Smooth muscle cell (in vitro differentiated cells): ENCODE results near the gene TMEM171. TPM values are rescaled to one million over a fixed set of nuclear protein-coding genes. Genes with fewer than 3 reads are reported as not detected.

Experiments used
- DNase-seq: peaks from one replicate; lab custom pipeline; 2025; ENCODE audit not compliant: unreplicated experiment; lab: John Stamatoyannopoulos, UW
- H2AFZ ChIP-seq: fragments of 200-600 bp; sonication (generic); 2 replicates; pipeline ENCODE4 v1.6.0; 2016; ENCODE audit warnings: antibody characterized with exemption, low read depth, mild to moderate bottlenecking
- H3F3A ChIP-seq: fragments of 200-600 bp; sonication (generic); 2 replicates; pipeline ENCODE4 v1.6.0; 2017; ENCODE audit warnings: antibody characterized with exemption, low read depth
- H3K27ac ChIP-seq: fragments of 200-600 bp; sonication (generic); 2 replicates; pipeline ENCODE4 v1.5.1; 2016; ENCODE audit warnings: low read depth, mild to moderate bottlenecking
- H3K27me3 ChIP-seq: fragments of 200-600 bp; sonication (generic); 2 replicates; pipeline ENCODE4 v1.6.1; 2016; ENCODE audit warnings: low read depth, mild to moderate bottlenecking
- H3K36me3 ChIP-seq: fragments of 200-600 bp; sonication (generic); 2 replicates; pipeline ENCODE4 v1.5.1; 2016; ENCODE audit warnings: low read depth
- H3K4me1 ChIP-seq: fragments of 200-600 bp; sonication (generic); 2 replicates; pipeline ENCODE4 v1.5.1; 2016; ENCODE audit warnings: low read depth
- H3K4me2 ChIP-seq: fragments of 200-600 bp; sonication (generic); 2 replicates; pipeline ENCODE4 v1.6.0; 2016; ENCODE audit warnings: mild to moderate bottlenecking
- H3K4me3 ChIP-seq: fragments of 200-600 bp; sonication (generic); 2 replicates; pipeline ENCODE4 v1.5.1; 2016; ENCODE audit warnings: mild to moderate bottlenecking
- H3K79me2 ChIP-seq: fragments of 200-600 bp; sonication (generic); 2 replicates; pipeline ENCODE4 v1.6.0; 2016; ENCODE audit warnings: low read depth, mild to moderate bottlenecking
- H3K9ac ChIP-seq: fragments of 200-600 bp; sonication (generic); 2 replicates; pipeline ENCODE4 v1.6.0; 2016; ENCODE audit warnings: low read depth
- H3K9me3 ChIP-seq: fragments of 200-600 bp; sonication (generic); replicated peaks from 2 replicates; pipeline ENCODE4 v1.5.1; 2016; ENCODE audit warnings: low read depth
- H4K20me1 ChIP-seq: fragments of 200-600 bp; sonication (generic); 2 replicates; pipeline ENCODE4 v1.6.0; 2016; ENCODE audit warnings: low read depth
- WGBS: methylation state at CpG from one replicate; pipeline ENCODE4 v1.1.7; 2016; ENCODE audit warnings: low lambda C conversion rate; 5-methylcytosine and 5-hydroxymethylcytosine counted together
- polyA plus RNA-seq: library from polyadenylated mRNA; unstranded; fragments of >200 nt; fragmentation: Nextera tagmentation; extraction: Ambion mirVana; gene quantifications from 2 replicates; pipeline ENCODE4 v1.2.1, GENCODE V29; 2016
- total RNA-seq: library from RNA; depleted of rRNA; stranded (reverse); fragments of >200 nt; gene quantifications from 2 replicates; pipeline ENCODE4 v1.2.3, GENCODE V29; 2014
- TF ChIP-seq, protein P1 (sequence below): fragments of 200-600 bp; sonication (generic); IDR thresholded peaks from 2 replicates; pipeline ENCODE4 v1.5.1; 2017; ENCODE audit warnings: borderline replicate concordance, mild to moderate bottlenecking, antibody characterized with exemption; ENCODE audit not compliant: insufficient read depth, poor library complexity, severe bottlenecking

Gene TMEM171, protein sequence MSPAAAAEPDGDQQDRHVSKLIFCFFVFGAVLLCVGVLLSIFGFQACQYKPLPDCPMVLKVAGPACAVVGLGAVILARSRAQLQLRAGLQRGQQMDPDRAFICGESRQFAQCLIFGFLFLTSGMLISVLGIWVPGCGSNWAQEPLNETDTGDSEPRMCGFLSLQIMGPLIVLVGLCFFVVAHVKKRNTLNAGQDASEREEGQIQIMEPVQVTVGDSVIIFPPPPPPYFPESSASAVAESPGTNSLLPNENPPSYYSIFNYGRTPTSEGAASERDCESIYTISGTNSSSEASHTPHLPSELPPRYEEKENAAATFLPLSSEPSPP
- total RNA-seq = not detected in 2 replicates
- 0.54 and 0.89 TPM in 2 replicates for polyA plus RNA-seq

GRCh38 chr5:73120222-73121118, at the start of gene TMEM171:
TMEM171 (plus strand) TSS chr5:73120575; CDS start chr5:73123374, 2,799 bp downstream.
- peaks cover 12% of the 10 kb centered on the region for H3F3A ChIP-seq
- H3K9ac ChIP-seq = no peak within 1 kb of the TSS
- WGBS = 2% methylated on average over 77 of the region's 94 CpGs
- H3K36me3 ChIP-seq = no peaks in the 10 kb centered on the region
- H3K27me3 ChIP-seq = peaks cover 21% of the 10 kb centered on the region
- H2AFZ ChIP-seq = peak within 1 kb of the TSS; percentile 89
- H3K9me3 ChIP-seq = no peaks in the 10 kb centered on the region
- DNase-seq = no peak
- TF ChIP-seq, protein P1, sequence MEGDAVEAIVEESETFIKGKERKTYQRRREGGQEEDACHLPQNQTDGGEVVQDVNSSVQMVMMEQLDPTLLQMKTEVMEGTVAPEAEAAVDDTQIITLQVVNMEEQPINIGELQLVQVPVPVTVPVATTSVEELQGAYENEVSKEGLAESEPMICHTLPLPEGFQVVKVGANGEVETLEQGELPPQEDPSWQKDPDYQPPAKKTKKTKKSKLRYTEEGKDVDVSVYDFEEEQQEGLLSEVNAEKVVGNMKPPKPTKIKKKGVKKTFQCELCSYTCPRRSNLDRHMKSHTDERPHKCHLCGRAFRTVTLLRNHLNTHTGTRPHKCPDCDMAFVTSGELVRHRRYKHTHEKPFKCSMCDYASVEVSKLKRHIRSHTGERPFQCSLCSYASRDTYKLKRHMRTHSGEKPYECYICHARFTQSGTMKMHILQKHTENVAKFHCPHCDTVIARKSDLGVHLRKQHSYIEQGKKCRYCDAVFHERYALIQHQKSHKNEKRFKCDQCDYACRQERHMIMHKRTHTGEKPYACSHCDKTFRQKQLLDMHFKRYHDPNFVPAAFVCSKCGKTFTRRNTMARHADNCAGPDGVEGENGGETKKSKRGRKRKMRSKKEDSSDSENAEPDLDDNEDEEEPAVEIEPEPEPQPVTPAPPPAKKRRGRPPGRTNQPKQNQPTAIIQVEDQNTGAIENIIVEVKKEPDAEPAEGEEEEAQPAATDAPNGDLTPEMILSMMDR = no peak
- H3K4me2 ChIP-seq = peak within 1 kb of the TSS; percentile 96
- peaks cover 9% of the 10 kb centered on the region for H3K4me1 ChIP-seq
- no peaks in the 10 kb centered on the region for H3K79me2 ChIP-seq
- H3K27ac ChIP-seq = no peak within 1 kb of the TSS
- peak within 1 kb of the TSS; percentile 57 for H3K4me3 ChIP-seq
- H4K20me1 ChIP-seq = no peaks in the 10 kb centered on the region

- TF ChIP-seq, protein P1 = no peak
- Histone ChIP-seq H3K9me3 (no peaks in the 10 kb centered on the region), H3K36me3 (peaks cover 6% of the 10 kb centered on the region), H3K4me2 (no peak overlapping the region), H3K79me2 (no peaks in the 10 kb centered on the region), H3K27me3 (no peaks in the 10 kb centered on the region), H3K9ac (no peak overlapping the region), H2AFZ (no peak overlapping the region), H3K27ac (no peak overlapping the region), H3K4me3 (no peak overlapping the region), H3F3A (no peaks in the 10 kb centered on the region), H4K20me1 (no peaks in the 10 kb centered on the region), H3K4me1 (no peaks in the 10 kb centered on the region)
- DNase-seq = no peak
- WGBS = 97% methylated on average over 4 of the region's 4 CpGs
These were observed 39.3 kb upstream of the TMEM171 start for GRCh38 chr5:73081093-73081492.

DNA sequence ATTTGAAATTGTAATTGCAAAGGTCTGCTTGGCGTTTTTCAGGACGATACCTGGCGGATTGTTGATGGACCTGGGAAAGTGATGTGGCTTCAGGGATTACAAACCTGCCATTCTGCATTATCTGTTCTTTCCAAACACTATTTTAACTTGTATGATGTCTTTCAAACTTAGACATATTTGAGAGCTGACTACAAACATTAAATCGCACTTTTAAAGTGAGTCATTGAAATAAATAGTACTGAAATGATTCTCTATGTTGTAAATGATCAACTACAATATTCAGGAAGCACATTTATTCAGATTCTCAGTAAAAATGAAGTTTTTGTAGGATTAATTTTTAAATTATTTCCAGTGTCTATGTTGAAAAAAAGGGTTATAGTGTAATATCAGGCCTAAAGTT, 32.3 kb upstream of the TMEM171 start:
- no peaks in the 10 kb centered on the region for H3K27me3 ChIP-seq
- H2AFZ ChIP-seq = no peak overlapping the region
- H3K9ac ChIP-seq = no peak overlapping the region
- H3K4me1 ChIP-seq = no peaks in the 10 kb centered on the region
- H4K20me1 ChIP-seq = no peaks in the 10 kb centered on the region
- H3K27ac ChIP-seq = no peak overlapping the region
- no peaks in the 10 kb centered on the region for H3K36me3 ChIP-seq
- 96% methylated on average over 4 of the region's 4 CpGs for WGBS
- H3K79me2 ChIP-seq = no peaks in the 10 kb centered on the region
- no peak overlapping the region for H3K4me3 ChIP-seq
- H3K4me2 ChIP-seq = no peak overlapping the region
- no peaks in the 10 kb centered on the region for H3K9me3 ChIP-seq
- no peak for DNase-seq
- no peaks in the 10 kb centered on the region for H3F3A ChIP-seq
- TF ChIP-seq, protein P1 = no peak
